GM19351 (cell line): ENCODE results near the gene QKI.
"Not testable (repeated sequence)": the region's sequence is repeated elsewhere in the genome, so short reads cannot be mapped to it uniquely, and the experiment has no call there.

Experiments used
- ATAC-seq: cut with Tn5 transposase; IDR thresholded peaks from one replicate; pipeline ENCODE4 v1.9.1; 2021; ENCODE audit warnings: mild to moderate bottlenecking, moderate library complexity; ENCODE audit not compliant: unreplicated experiment

QKI gene

GRCh38 chr6:163413345-163414116, 987 bp upstream of the QKI start:
- ATAC-seq: peak; percentile 37

- ATAC-seq: no peak
Measured at GRCh38 chr6:163414946-163415619, 565 bp downstream of the QKI start.

GRCh38 chr6:163415620-163416556, 1.4 kb downstream of the QKI start:
- no peak for ATAC-seq

GRCh38 chr6:163416557-163417253, 2.2 kb downstream of the QKI start:
- no peak for ATAC-seq

- no peak for ATAC-seq
Measured at GRCh38 chr6:163417595-163417994, 3.1 kb downstream of the QKI start.

GRCh38 chr6:163418311-163419029, 4.0 kb downstream of the QKI start:
- ATAC-seq: no peak

- no peak for ATAC-seq
Measured at GRCh38 chr6:163419413-163420288, 5.1 kb downstream of the QKI start.

- ATAC-seq: no peak
Measured at GRCh38 chr6:163420289-163420614, 5.7 kb downstream of the QKI start.

GRCh38 chr6:163422550-163422949, 8.0 kb downstream of the QKI start:
- no peak for ATAC-seq

- no peak for ATAC-seq
Measured at GRCh38 chr6:163423696-163424095, 9.2 kb downstream of the QKI start.

- no peak for ATAC-seq
Measured at GRCh38 chr6:163427498-163428254, 13.2 kb downstream of the QKI start.

- ATAC-seq: no peak
Measured at GRCh38 chr6:163428373-163428772, 13.9 kb downstream of the QKI start.

- ATAC-seq: no peak
Measured at GRCh38 chr6:163429858-163430448, 15.4 kb downstream of the QKI start.

GRCh38 chr6:163432300-163432699, 17.8 kb downstream of the QKI start:
- no peak for ATAC-seq

GRCh38 chr6:163433486-163433885, 19.0 kb downstream of the QKI start:
- ATAC-seq: not testable (repeated sequence)

- no peak for ATAC-seq
Measured at GRCh38 chr6:163435023-163435422, 20.5 kb downstream of the QKI start.

GRCh38 chr6:163436843-163437242, 22.3 kb downstream of the QKI start:
- no peak for ATAC-seq

- no peak for ATAC-seq
Measured at GRCh38 chr6:163437466-163437865, 22.9 kb downstream of the QKI start.
